ENCODE results near the gene AADACL4. TPM values are rescaled to one million over a fixed set of nuclear protein-coding genes. Genes with fewer than 3 reads are reported as not detected.

Gene AADACL4
- total RNA-seq, 1 experiment from 2014 or later: not detected

GRCh38 chr1:12620931-12621330 lies 23.0 kb upstream of the AADACL4 start:
- no peak overlapping the region for H4K8ac ChIP-seq (replicated peaks; ENCODE audit: insufficient read length, low read depth, low read length)
- no peak overlapping the region for H3K4me3 Mint-ChIP-seq
- no CpG with 5 or more reads among the region's 8 CpGs for WGBS (ENCODE audit: extremely low coverage, insufficient read length, low lambda C conversion rate)
- H4K5ac ChIP-seq (ENCODE audit: insufficient read length, low read depth, low read length): no peak overlapping the region
- H2BK5ac ChIP-seq (ENCODE audit: insufficient read length, low read length): no peak overlapping the region
- H3K9me3 ChIP-seq (ENCODE audit: control insufficient read depth, low read depth, low read length): no peaks in the 10 kb centered on the region
- H3K23ac ChIP-seq (ENCODE audit: insufficient read length, low read depth, low read length): no peak overlapping the region
- no peak overlapping the region for H3K27ac ChIP-seq (ENCODE audit: insufficient read length, low read depth, low read length)
- peaks cover 48 to 54% of the 10 kb centered on the region in 2 experiments for H3K4me1 Mint-ChIP-seq
- no peak overlapping the region for H3T11ph ChIP-seq (ENCODE audit: low read length)
- H3K27ac Mint-ChIP-seq: no peak overlapping the region
- no peak overlapping the region for H2BK12ac ChIP-seq (ENCODE audit: insufficient read length, low read depth, low read length)
- H2AFZ ChIP-seq (ENCODE audit: low read length): no peak overlapping the region
- no peak overlapping the region for H3K4ac ChIP-seq (ENCODE audit: low read depth, low read length)
- H3K14ac ChIP-seq (ENCODE audit: insufficient read depth, low read length): no peak overlapping the region
- H3K9me3 Mint-ChIP-seq: no peaks in the 10 kb centered on the region
- no peaks in the 10 kb centered on the region; a peak in 1 of 7 replicates for H3K36me3 Mint-ChIP-seq (ENCODE audit: insufficient read depth in 1 of 3, low read depth in 3 of 3)
- H3K56ac ChIP-seq (ENCODE audit: insufficient read length, low read depth, low read length): no peak overlapping the region
- peaks cover 20% of the 10 kb centered on the region for H3K23me2 ChIP-seq (ENCODE audit: insufficient read length, low read depth, low read length, poor library complexity, severe bottlenecking)
- no peak overlapping the region for H3K4me2 ChIP-seq (ENCODE audit: insufficient read depth, insufficient read length, low read length)
- H2BK15ac ChIP-seq (ENCODE audit: low read depth, low read length): no peak overlapping the region
- DNase-seq: no peak
- H2BK120ac ChIP-seq (ENCODE audit: low read depth, low read length, poor library complexity, severe bottlenecking): no peak overlapping the region
- no peaks in the 10 kb centered on the region for H3K27me3 ChIP-seq (ENCODE audit: insufficient read depth, low read length)
- no peaks in the 10 kb centered on the region for H3K79me1 ChIP-seq (ENCODE audit: insufficient read depth, low read depth, low read length, poor library complexity, severe bottlenecking)
- H3K79me2 ChIP-seq (ENCODE audit: insufficient read depth, low read length): no peaks in the 10 kb centered on the region
- no peak overlapping the region for H3K9ac ChIP-seq (ENCODE audit: extremely low read depth, insufficient read length, low read length)
- no peak overlapping the region for H4K91ac ChIP-seq (ENCODE audit: insufficient read length, low read depth, low read length)
- H3K4me1 ChIP-seq (ENCODE audit: insufficient read depth, low read length): peaks cover 2% of the 10 kb centered on the region; the same call in 1 of the 2 replicates
- no peaks in the 10 kb centered on the region for H3K27me3 Mint-ChIP-seq (ENCODE audit: low read depth)
- H2BK20ac ChIP-seq (ENCODE audit: low read depth, low read length, poor library complexity, severe bottlenecking): no peak overlapping the region
- TF ChIP-seq, protein P1, sequence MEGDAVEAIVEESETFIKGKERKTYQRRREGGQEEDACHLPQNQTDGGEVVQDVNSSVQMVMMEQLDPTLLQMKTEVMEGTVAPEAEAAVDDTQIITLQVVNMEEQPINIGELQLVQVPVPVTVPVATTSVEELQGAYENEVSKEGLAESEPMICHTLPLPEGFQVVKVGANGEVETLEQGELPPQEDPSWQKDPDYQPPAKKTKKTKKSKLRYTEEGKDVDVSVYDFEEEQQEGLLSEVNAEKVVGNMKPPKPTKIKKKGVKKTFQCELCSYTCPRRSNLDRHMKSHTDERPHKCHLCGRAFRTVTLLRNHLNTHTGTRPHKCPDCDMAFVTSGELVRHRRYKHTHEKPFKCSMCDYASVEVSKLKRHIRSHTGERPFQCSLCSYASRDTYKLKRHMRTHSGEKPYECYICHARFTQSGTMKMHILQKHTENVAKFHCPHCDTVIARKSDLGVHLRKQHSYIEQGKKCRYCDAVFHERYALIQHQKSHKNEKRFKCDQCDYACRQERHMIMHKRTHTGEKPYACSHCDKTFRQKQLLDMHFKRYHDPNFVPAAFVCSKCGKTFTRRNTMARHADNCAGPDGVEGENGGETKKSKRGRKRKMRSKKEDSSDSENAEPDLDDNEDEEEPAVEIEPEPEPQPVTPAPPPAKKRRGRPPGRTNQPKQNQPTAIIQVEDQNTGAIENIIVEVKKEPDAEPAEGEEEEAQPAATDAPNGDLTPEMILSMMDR (conservative IDR thresholded peaks at IDR 0.05): no peak
- no peak overlapping the region for H3K18ac ChIP-seq (ENCODE audit: insufficient read length, low read depth, low read length)
- H2AK5ac ChIP-seq (ENCODE audit: insufficient read length, low read length): no peak overlapping the region
- no peaks in the 10 kb centered on the region for H4K20me1 ChIP-seq (ENCODE audit: control insufficient read depth, insufficient read depth, insufficient read length)

Measured in H9 (cell line).